HL-60 (cell line): ENCODE data around the gene SLC46A2.

Experiments used
- POLR2AphosphoS5 ChIP-seq: IDR thresholded peaks from 2 replicates; pipeline ENCODE4 v1.6.1; 2012; ENCODE audit warnings: low read depth
- TF ChIP-seq, protein P1 (sequence below): IDR thresholded peaks from one replicate; pipeline ENCODE4 v1.5.1; 2011; ENCODE audit warnings: low read length, control low read depth, inconsistent platforms; ENCODE audit not compliant: insufficient read depth

DNA sequence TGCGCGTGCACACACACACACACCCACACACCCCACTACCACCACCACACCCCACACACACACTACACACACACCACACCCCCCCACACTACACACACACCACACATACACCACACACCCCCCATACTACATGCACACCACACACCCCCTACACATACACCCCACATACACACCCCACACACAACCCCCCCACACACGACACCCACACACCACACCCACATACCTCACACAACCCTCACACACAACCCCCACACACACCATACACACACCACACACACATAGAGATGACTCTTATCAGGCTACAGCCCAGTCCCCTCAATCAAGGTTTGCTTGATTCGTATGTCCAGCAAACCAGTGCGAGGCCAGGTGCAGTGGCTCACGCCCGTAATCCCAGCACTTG lies 25.7 kb downstream of the SLC46A2 start:
- TF ChIP-seq, protein P1, sequence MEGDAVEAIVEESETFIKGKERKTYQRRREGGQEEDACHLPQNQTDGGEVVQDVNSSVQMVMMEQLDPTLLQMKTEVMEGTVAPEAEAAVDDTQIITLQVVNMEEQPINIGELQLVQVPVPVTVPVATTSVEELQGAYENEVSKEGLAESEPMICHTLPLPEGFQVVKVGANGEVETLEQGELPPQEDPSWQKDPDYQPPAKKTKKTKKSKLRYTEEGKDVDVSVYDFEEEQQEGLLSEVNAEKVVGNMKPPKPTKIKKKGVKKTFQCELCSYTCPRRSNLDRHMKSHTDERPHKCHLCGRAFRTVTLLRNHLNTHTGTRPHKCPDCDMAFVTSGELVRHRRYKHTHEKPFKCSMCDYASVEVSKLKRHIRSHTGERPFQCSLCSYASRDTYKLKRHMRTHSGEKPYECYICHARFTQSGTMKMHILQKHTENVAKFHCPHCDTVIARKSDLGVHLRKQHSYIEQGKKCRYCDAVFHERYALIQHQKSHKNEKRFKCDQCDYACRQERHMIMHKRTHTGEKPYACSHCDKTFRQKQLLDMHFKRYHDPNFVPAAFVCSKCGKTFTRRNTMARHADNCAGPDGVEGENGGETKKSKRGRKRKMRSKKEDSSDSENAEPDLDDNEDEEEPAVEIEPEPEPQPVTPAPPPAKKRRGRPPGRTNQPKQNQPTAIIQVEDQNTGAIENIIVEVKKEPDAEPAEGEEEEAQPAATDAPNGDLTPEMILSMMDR, result no peak
- no peak for TF ChIP-seq POLR2AphosphoS5
